SK-N-SH (cell line): ENCODE measurements around the gene ANXA11. TPM values are rescaled to one million over a fixed set of nuclear protein-coding genes. Genes with fewer than 3 reads are reported as not detected.

Source experiments
- CTCF ChIA-PET: fragments of 300-600, 350-600 bp; formaldehyde crosslinking; extraction: SDS; loops from one replicate; lab custom pipeline; 2021; lab: Yijun Ruan, JAX
- POLR2A ChIA-PET: fragments of 350-600 bp; sonication (Branson Sonifier 250); formaldehyde crosslinking; extraction: SDS; loops from one replicate; lab custom pipeline; 2020; ENCODE audit warnings: antibody characterized with exemption, inconsistent platforms; lab: Yijun Ruan, JAX
- DNase-seq: peaks from one replicate; pipeline ENCODE4 v3.0.0; 2012
- H2AFZ ChIP-seq: fragments of 200-600 bp; sonication (generic); 2 replicates; pipeline ENCODE4 v1.8.1; 2016; ENCODE audit warnings: antibody characterized with exemption, mild to moderate bottlenecking, low read depth
- H3F3A ChIP-seq: fragments of 200-600 bp; sonication (generic); replicated peaks from 2 replicates; pipeline ENCODE3; 2016; ENCODE audit warnings: antibody characterized with exemption, mild to moderate bottlenecking; ENCODE audit not compliant: insufficient read depth
- H3K27ac ChIP-seq, 2 experiments: fragments of 200-500 bp in 1 of 2; fragments of 200-600 bp in 1 of 2; sonication (Bioruptor generic) in 1 of 2; sonication (generic), shearing (Covaris generic) in 1 of 2; 2 replicates each; pipeline versions ENCODE4 v1.5.1 to v1.6.1; 2014 to 2016; ENCODE audit warnings: low read depth in 2 of 2, inconsistent platforms in 1 of 2, low read length in 1 of 2, mild to moderate bottlenecking in 1 of 2, mixed read lengths in 1 of 2
- H3K27me3 ChIP-seq: fragments of 200-600 bp; sonication (generic), shearing (Covaris generic); 2 replicates; pipeline ENCODE4 v1.6.1; 2016; ENCODE audit warnings: mixed run types; ENCODE audit not compliant: insufficient read depth
- H3K36me3 ChIP-seq, 2 experiments: fragments of 200-500 bp in 1 of 2; fragments of 200-600 bp in 1 of 2; sonication (Bioruptor generic) in 1 of 2; sonication (generic) in 1 of 2; replicated peaks in 1 of 2; 2 replicates each; pipeline versions ENCODE3 to v1.5.1; 2014 to 2016; ENCODE audit warnings: low read length in 1 of 2, mild to moderate bottlenecking in 1 of 2; ENCODE audit not compliant: insufficient read depth in 2 of 2, control insufficient read depth in 1 of 2
- H3K4me1 ChIP-seq, 2 experiments: fragments of 200-500 bp in 1 of 2; fragments of 200-600 bp in 1 of 2; sonication (Bioruptor generic) in 1 of 2; sonication (generic), shearing (Covaris generic) in 1 of 2; 2 replicates each; pipeline versions ENCODE4 v1.5.1 to v1.6.1; 2014 to 2016; ENCODE audit warnings: low read depth in 1 of 2, low read length in 1 of 2, mixed run types in 1 of 2; ENCODE audit not compliant: insufficient read depth in 2 of 2, control insufficient read depth in 1 of 2
- H3K4me2 ChIP-seq: fragments of 200-600 bp; sonication (generic), shearing (Covaris generic); 2 replicates; pipeline ENCODE4 v1.6.1; 2017; ENCODE audit warnings: mixed run types
- H3K4me3 ChIP-seq, 2 experiments: fragments of 200-500 bp in 1 of 2; fragments of 200-600 bp in 1 of 2; sonication (Bioruptor generic) in 1 of 2; sonication (generic), shearing (Covaris generic) in 1 of 2; 2 replicates each; pipeline versions ENCODE4 v1.5.1 to v1.8.1; 2014 to 2016; ENCODE audit warnings: low read depth in 2 of 2, inconsistent platforms in 1 of 2, low read length in 1 of 2, mild to moderate bottlenecking in 1 of 2, mixed read lengths in 1 of 2, moderate library complexity in 1 of 2
- H3K79me2 ChIP-seq: fragments of 200-600 bp; sonication (generic); 2 replicates; pipeline ENCODE4 v1.8.1; 2017; ENCODE audit warnings: mild to moderate bottlenecking; ENCODE audit not compliant: insufficient read depth
- H3K9ac ChIP-seq: fragments of 200-600 bp; sonication (generic); 2 replicates; pipeline ENCODE4 v1.6.1; 2017; ENCODE audit warnings: mixed run types
- H3K9me2 ChIP-seq: fragments of 200-600 bp; sonication (generic); 2 replicates; pipeline ENCODE4 v1.6.1; 2017; ENCODE audit warnings: mixed run types
- H3K9me3 ChIP-seq: fragments of 200-600 bp; sonication (generic); 2 replicates; pipeline ENCODE4 v1.6.1; 2017; ENCODE audit warnings: mixed run types, mild to moderate bottlenecking, moderate library complexity
- H4K20me1 ChIP-seq: fragments of 200-600 bp; sonication (generic); 2 replicates; pipeline ENCODE4 v1.6.1; 2017; ENCODE audit warnings: mild to moderate bottlenecking, mixed run types; ENCODE audit not compliant: insufficient read depth
- CHD2 ChIP-seq: fragments of 150-350 bp; IDR thresholded peaks from 2 replicates; pipeline ENCODE4 v1.6.1; 2018; ENCODE audit warnings: low read length; ENCODE audit not compliant: partially characterized antibody
- EZH2phosphoT487 ChIP-seq: fragments of 200-600 bp; sonication (generic); IDR thresholded peaks from 2 replicates; pipeline ENCODE4 v1.6.1; 2017; ENCODE audit warnings: low read depth, mixed run types, mild to moderate bottlenecking, antibody characterized with exemption, moderate library complexity, borderline replicate concordance
- POLR2AphosphoS5 ChIP-seq: IDR thresholded peaks from 2 replicates; pipeline ENCODE4 v1.6.1; 2012; ENCODE audit warnings: low read depth, low read length
- SIN3A ChIP-seq: IDR thresholded peaks from 2 replicates; pipeline ENCODE4 v1.6.1; 2012; ENCODE audit warnings: low read depth, mild to moderate bottlenecking, low read length, moderate library complexity, borderline replicate concordance
- SMC3 ChIP-seq: IDR thresholded peaks from 2 replicates; pipeline ENCODE4 v1.6.1; 2012; ENCODE audit warnings: low read depth, low read length, improper control_type of control experiment
- TEAD4 ChIP-seq: IDR thresholded peaks from 2 replicates; pipeline ENCODE4 v1.4.0; 2012; ENCODE audit warnings: mild to moderate bottlenecking, borderline replicate concordance; ENCODE audit not compliant: insufficient read depth
- YY1 ChIP-seq: IDR thresholded peaks from 2 replicates; pipeline ENCODE4 v1.4.0; 2012; ENCODE audit warnings: low read depth, mild to moderate bottlenecking
- ZBTB33 ChIP-seq: IDR thresholded peaks from 2 replicates; pipeline ENCODE4 v1.4.0; 2012; ENCODE audit warnings: low read depth, borderline replicate concordance
- WGBS: methylation state at CpG from one replicate; pipeline ENCODE4 v1.1.6; 2017; ENCODE audit warnings: low lambda C conversion rate; 5-methylcytosine and 5-hydroxymethylcytosine counted together
- polyA plus RNA-seq, 3 experiments: library from polyadenylated mRNA; depleted of rRNA; stranded (reverse); fragments of >200 nt; gene quantifications; 2 replicates each; pipeline ENCODE4 v1.2.3, GENCODE V29; 2012
- TF ChIP-seq, protein P1 (sequence below): IDR thresholded peaks from 2 replicates; pipeline ENCODE4 v1.4.0; 2012; ENCODE audit warnings: low read depth
- TF ChIP-seq, protein P2 (sequence below): fragments of 150-350 bp; IDR thresholded peaks from 2 replicates; pipeline ENCODE4 v1.6.1; 2016; ENCODE audit warnings: mild to moderate bottlenecking, low read depth, low read length
- TF ChIP-seq, protein P3 (sequence below): IDR thresholded peaks from 2 replicates; pipeline ENCODE4; 2012

ANXA11 gene
- polyA plus RNA-seq, 1 of the 3 experiments (the other 2 are of a cell fraction), result 53.6 TPM

- no peak overlapping the region for H3K9ac ChIP-seq
- no peaks in the 10 kb centered on the region for H3K79me2 ChIP-seq
- ChIA-PET CTCF (no interaction called here), POLR2A (no interaction called here)
- no peaks in the 10 kb centered on the region for H3K9me2 ChIP-seq
- H3K4me3 ChIP-seq, result no peak overlapping the region
- no peak overlapping the region for H3K27ac ChIP-seq
- H3K4me2 ChIP-seq, result no peak overlapping the region
- H3F3A ChIP-seq, result no peaks in the 10 kb centered on the region
- TF ChIP-seq, protein P1, sequence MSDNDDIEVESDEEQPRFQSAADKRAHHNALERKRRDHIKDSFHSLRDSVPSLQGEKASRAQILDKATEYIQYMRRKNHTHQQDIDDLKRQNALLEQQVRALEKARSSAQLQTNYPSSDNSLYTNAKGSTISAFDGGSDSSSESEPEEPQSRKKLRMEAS, result no peak
- TF ChIP-seq EZH2phosphoT487 (no peak), YY1 (no peak), TEAD4 (no peak)
- H3K36me3 ChIP-seq, result no peaks in the 10 kb centered on the region
- peaks cover 4 to 5% of the 10 kb centered on the region in 2 experiments; a peak in 2 of 4 replicates for H3K4me1 ChIP-seq
- H3K27me3 ChIP-seq, result no peaks in the 10 kb centered on the region
- no peak overlapping the region for H2AFZ ChIP-seq
- H4K20me1 ChIP-seq, result no peaks in the 10 kb centered on the region
- WGBS, result 59% methylated on average over 2 of the region's 2 CpGs
- no peaks in the 10 kb centered on the region for H3K9me3 ChIP-seq
- DNase-seq, result no peak
These were observed 66.1 kb downstream of the ANXA11 start for GRCh38 chr10:80139265-80139664.

- Histone ChIP-seq H3K9ac (no peak overlapping the region), H3K36me3 (no peaks in the 10 kb centered on the region), H3K4me3 (no peak overlapping the region), H3K9me3 (no peaks in the 10 kb centered on the region), H3K4me2 (no peak overlapping the region), H3K79me2 (no peaks in the 10 kb centered on the region), H3K4me1 (no peaks in the 10 kb centered on the region; a peak in 1 of 4 replicates), H3K27me3 (peaks cover 7% of the 10 kb centered on the region; the same call in 1 of the 2 replicates), H4K20me1 (no peaks in the 10 kb centered on the region), H3K27ac (no peak overlapping the region), H2AFZ (no peak overlapping the region), H3F3A (no peaks in the 10 kb centered on the region), H3K9me2 (no peaks in the 10 kb centered on the region)
- POLR2A ChIA-PET, result no interaction called here
- CTCF ChIA-PET, result interaction anchor here (1.1 to 1.7 kb wide), 2 partner anchors 85 to 123 kb away, joined by 5 to 6 read pairs; no protein-coding TSS in a partner anchor
- TF ChIP-seq, protein P2, sequence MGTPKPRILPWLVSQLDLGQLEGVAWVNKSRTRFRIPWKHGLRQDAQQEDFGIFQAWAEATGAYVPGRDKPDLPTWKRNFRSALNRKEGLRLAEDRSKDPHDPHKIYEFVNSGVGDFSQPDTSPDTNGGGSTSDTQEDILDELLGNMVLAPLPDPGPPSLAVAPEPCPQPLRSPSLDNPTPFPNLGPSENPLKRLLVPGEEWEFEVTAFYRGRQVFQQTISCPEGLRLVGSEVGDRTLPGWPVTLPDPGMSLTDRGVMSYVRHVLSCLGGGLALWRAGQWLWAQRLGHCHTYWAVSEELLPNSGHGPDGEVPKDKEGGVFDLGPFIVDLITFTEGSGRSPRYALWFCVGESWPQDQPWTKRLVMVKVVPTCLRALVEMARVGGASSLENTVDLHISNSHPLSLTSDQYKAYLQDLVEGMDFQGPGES, result no peak
- WGBS, result 54% methylated on average over 4 of the region's 4 CpGs
- DNase-seq, result no peak
These were observed 67.4 kb downstream of the ANXA11 start for GRCh38 chr10:80137920-80138319.

DNA sequence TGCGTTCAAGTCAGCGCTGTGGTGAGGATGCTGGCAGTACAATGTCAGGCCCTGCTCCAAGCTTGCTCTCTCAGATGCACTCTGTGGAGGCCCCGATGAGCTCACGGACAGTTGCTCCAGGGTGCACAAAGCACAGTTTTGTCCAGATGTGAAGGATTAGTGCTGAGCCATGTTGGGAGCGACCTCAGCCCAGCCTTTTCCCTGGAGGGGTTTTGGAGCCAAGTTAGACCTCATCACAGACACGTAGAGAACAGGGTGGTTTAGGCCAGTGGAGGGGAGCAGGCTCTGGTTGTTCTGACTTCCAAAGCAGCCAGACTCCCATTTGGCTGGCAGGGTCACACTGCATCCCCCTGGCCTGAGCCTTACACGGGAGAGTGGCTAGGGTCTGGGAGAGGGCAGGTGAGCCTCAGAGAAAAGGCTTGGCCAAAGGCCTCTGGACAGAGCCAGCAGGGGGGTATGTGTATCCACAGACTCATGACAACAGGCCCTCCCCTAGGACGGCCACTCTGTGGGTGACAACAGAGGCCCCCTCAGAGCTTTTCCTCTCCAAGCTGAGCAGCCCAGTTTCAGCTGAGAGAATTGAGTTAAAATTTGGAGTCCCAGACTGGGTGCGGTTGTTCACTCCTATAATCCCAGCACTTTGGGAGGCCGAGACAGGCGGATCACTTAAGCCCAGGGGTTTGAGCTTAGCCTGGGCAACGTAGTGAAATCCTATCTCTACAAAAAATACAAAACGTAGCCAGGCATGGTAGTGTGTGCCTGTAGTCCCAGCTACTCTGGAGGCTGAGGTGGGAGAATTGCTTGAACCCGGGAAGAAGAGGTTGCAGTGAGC lies 68.1 kb downstream of the ANXA11 start:
- H3K9ac ChIP-seq, result no peak overlapping the region
- TF ChIP-seq SMC3, result no peak
- no peak for TF ChIP-seq CHD2
- TF ChIP-seq SIN3A, result no peak
- TF ChIP-seq, protein P3, sequence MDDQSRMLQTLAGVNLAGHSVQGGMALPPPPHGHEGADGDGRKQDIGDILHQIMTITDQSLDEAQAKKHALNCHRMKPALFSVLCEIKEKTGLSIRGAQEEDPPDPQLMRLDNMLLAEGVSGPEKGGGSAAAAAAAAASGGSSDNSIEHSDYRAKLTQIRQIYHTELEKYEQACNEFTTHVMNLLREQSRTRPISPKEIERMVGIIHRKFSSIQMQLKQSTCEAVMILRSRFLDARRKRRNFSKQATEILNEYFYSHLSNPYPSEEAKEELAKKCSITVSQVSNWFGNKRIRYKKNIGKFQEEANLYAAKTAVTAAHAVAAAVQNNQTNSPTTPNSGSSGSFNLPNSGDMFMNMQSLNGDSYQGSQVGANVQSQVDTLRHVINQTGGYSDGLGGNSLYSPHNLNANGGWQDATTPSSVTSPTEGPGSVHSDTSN, result no peak
- TF ChIP-seq, protein P1, result no peak
- no peak for TF ChIP-seq POLR2AphosphoS5
- TF ChIP-seq ZBTB33, result no peak
- CTCF ChIA-PET, result interaction anchor here (1.7 kb wide), 1 partner anchor 124 kb away, joined by 5 read pairs; no protein-coding TSS in a partner anchor
- no peak overlapping the region for H3K4me2 ChIP-seq
- H3K27me3 ChIP-seq, result peaks cover 14% of the 10 kb centered on the region; the same call in 1 of the 2 replicates
- H4K20me1 ChIP-seq, result no peaks in the 10 kb centered on the region
- POLR2A ChIA-PET, result no interaction called here
- H3K27ac ChIP-seq, result no peak overlapping the region
- no peaks in the 10 kb centered on the region for H3F3A ChIP-seq
- H3K4me1 ChIP-seq, result no peaks in the 10 kb centered on the region; a peak in 1 of 4 replicates
- H3K79me2 ChIP-seq, result no peaks in the 10 kb centered on the region
- no peak overlapping the region for H2AFZ ChIP-seq
- 71% methylated on average over 13 of the region's 14 CpGs for WGBS
- H3K36me3 ChIP-seq, result no peaks in the 10 kb centered on the region
- H3K9me2 ChIP-seq, result no peaks in the 10 kb centered on the region
- no peaks in the 10 kb centered on the region for H3K9me3 ChIP-seq
- no peak overlapping the region for H3K4me3 ChIP-seq
- no peak for DNase-seq
